NCI-H1694 (cell line): ENCODE measurements around the gene ISY1.
"Not testable (repeated sequence)": the region's sequence is repeated elsewhere in the genome, so short reads cannot be mapped to it uniquely, and the experiment has no call there.

Experiments used
- DNase-seq: peaks from one replicate; lab custom pipeline; 2025; lab: John Stamatoyannopoulos, UW

The ISY1 gene

DNA sequence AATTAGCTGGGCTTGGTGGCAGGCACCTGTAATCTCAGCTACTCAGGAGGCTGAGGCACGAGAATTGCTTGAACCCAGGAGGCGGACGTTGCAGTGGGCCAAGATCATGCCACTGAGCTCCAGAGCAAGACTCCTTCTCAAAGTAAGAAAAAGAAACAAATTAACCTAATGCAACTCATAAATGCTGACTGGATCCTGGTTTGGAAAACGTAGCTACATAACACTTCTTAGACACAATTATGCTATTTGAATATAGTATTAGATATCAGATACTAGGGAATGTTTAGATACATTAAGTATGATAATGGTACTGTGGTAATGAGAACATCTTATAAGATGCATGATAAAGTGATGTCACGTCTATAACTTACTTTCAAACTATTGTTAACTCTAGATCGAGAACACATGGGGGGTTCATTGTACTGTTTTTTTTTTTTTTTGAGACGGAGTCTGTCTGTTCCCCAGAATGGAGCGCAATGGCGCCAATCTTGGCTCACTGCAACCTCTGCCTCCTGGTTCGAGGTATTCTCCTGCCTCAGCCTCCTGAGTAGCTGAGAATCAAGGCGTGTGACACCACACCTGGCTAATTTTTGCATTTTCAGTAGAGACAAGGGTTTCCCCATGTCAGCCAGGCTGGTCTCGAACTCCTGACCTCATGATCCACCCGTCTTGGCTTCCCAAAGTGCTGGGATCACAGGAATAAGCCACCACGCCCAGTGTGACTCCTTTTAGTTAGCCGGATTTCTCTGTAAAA lies 5.9 kb upstream of the ISY1 start:
- no peak for DNase-seq

DNA sequence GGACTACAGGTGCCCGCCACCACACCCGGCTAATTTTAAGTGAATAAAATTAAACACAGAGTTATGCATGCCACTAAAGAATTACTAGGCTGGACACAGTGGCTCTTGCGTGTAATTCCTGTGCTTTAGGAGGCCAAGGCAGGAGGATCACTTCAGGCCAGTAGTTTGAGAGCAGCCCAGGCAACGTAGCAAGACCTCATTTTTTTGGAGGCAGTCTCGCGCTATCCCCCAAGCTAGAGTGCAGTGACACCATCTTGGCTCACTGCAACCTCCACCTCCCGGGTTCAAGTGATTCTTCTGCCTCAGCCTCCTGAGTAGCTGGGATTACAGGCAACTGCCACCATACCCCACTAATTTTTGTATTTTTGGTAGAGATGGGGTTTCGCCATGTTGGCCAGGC lies 4.7 kb upstream of the ISY1 start:
- DNase-seq = not testable (repeated sequence)

DNA sequence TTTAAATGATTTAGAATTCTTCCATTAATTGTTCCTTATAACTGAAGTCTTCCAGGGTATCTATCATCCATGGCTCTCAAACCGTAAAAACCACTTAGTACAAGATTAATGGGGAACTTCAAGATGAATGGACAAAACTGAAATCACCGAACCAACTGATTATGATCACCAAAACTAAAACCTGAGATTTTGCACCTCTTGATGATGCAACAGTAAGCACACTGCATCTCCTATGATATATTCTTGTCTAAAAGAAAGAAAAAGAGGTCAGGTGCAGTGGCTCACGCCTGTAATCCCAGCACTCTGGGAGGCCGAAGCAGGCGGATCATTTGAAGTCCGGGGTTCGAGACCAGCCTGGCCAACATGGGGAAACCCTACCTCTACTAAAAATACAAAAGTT lies 3.6 kb upstream of the ISY1 start:
- DNase-seq = no peak

DNA sequence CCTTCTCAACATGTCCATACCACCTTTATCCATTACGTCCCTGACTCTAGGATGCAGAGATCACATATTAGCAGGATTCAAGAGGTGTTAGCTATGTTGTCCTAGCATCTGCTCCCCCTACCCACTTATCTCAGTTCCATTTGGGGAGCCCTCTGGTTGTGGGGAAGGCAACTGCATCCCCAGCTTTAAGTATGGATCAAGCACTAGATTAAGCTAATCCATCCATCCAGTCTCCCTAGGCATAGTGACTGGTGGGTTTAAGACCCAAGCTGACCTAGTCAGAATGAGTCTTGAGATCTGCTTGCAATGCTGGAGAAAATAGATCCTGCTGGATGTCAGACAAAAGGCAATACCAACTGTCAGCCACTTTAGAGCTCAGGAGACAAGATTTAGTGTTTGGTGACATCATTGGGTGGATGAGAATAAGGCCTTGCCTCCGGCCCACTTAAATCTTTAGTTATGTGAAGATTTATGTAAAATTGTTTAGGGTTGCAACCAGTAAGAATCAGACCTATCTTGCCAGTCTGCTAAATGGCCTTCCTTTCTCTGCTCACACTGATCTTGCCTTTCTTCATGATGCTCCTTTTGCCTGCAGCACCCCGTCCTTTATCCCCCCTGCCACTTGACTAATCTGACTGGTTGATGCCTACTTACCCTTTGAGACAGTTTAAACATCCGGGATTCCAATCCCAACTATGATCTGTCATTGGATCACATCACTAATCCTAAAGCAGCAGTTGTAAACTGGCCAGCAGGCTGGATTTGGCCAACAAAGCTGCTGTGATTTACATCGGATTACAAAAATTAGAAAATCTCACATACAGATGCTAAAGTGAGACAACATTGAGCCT lies 2.1 kb upstream of the ISY1 start:
- no peak for DNase-seq

DNA sequence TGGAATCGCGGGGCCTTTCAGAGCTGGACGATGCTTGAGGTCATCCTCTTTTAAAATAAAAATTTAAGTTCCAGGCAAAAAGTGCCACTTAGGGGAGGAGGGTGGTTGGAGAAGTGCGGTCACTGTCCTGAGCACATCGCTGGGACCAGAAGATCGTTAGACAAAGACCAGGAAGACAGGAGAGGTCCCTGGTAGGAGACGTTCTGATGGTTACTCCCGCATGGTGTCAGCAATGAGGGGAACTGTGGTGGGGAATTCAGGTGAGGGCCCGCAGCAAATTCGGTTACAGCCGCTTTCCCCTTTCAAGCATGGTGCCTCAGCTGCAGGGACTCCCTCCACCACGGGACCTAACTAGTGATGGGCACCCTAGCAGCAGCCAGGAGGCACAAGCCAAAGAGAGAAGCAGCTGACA lies 1.0 kb upstream of the ISY1 start:
- no peak for DNase-seq

DNA sequence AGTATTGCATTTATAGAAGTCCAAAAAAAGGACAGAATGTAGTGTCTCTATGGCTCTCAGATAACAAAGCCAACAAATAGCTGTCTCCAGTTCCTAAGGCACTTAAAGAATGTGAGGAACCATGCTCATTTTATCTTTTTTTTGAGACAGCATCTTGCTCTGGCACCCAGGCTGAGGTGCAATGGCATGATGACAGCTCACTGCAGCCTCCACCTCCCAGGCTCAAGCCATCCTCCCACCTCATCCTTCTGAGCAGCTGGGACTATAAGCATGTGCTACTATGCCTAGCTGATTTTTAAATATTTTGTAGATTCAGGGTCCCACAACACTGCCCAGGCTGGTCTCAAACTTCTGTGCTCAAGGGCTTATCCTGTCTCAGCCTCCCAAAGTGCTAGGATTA lies 16.1 kb downstream of the ISY1 start:
- no peak for DNase-seq

DNA sequence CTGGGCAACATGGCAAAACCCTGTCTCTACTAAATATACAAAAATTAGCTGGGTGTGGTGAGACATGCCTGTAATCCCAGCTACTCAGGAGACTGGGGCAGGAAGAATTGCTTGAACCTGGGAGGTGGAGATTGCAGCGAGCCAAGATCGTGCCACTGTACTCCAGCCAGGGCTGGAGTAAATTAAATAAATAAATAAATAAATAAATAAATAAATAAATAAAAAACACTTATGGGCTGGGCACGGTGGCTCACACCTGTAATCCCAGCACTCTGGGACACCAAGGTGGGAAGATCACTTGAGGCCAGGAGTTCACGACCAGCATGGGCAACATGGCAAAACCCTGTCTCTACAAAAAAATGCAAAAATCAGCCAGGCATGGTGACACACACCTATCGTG lies 19.9 kb downstream of the ISY1 start:
- not testable (repeated sequence) for DNase-seq

DNA sequence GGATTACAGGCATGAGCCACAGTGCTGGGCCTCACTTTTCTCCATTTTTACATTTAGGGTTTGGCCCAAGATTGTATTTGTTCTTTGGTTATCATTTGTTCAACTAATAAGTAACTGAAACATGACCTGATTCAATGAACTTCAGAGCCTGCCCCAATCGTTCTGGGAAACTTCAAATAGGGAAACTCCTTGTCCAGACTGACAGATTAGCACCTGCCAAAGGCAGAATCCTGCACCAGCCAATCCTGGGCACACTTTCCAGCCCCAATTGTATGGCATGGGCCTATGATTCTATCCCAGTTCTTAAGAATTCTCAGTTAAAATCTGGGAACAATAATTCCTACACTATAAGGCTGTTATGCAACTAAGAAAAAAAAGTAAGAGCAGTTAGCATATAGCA lies 21.0 kb downstream of the ISY1 start:
- DNase-seq = no peak

DNA sequence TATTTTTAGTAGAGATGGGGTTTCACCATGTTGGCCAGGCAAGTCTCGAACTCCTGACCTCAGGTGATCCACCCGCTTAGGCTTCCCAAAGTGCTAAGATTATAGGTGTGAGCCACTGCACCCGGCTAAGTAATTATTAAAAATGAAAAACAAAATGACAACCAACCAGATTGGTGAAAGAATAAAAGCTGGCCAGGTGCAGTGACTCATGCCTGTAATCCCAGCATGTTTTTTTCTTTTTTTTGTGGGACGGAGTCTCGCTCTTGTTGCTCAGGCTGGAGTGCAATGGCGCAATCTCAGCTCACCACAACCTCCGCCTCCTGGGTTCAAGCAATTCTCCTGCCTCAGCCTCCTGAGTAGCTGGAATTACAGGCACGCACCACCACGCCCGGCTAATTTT lies 24.6 kb downstream of the ISY1 start:
- DNase-seq = not testable (repeated sequence)

DNA sequence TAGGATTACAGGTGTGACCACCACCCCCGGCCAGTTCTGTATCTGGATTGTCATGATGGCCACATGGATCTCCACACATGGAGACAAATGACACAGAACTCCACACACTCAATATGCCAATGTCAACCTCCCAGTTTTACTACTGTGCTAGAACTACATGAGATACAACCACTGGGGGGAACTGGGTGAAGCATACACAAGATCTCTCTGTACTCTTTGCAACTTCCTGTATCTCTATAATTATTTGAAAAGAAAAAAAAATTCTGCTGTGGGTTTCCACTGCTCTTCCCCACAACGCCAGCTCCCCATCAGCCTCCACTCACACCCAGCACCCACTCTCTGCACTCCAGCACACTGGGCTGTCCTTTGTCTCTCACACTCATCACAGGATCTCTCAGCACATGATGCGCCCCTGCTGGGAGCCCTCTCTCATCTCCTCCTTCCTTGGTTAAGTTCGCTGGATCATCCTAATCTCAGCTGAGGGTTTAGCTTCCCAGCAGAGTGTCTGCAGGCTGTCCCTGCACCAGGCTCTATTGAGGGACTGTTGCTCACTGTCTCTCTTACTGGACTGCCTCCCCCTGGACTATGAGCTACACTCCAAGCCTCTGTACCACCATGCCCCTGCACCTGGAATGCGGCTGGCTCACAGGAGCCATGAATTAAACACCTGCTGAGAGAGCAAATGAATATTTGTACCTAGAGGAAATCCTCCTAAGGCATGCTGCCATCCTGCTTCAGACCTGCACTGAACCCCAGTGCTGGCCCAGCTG lies 28.6 kb downstream of the ISY1 start:
- no peak for DNase-seq

DNA sequence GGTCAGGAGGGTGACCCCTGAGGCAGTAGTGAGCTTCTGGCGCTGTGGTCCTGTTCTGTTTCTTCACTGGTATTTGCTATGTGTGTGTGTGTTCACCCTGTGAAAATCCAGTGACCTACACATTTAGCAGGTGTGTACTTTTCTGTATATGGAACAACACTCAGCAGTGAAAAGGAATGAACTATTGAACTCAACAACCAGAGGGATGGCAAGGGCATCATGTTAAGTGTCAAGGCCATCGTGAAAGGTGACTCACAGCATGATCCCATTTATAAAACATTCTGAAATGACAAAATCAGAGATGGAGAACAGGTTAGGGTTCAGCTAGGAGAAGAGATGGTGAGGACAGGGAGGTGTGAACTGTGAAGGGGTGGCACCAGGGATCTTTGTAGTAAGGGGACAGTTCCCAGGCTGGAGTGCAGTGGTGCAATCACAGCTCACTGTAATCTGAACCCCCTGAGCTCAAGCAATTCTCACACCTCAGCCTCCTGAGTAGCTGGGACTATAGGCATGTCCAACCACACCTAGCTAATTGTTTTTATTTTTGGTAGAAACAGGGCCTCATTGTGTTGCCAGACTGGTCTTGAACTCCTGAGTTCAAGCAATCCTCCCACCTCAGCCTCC lies 29.3 kb downstream of the ISY1 start:
- DNase-seq = no peak

DNA sequence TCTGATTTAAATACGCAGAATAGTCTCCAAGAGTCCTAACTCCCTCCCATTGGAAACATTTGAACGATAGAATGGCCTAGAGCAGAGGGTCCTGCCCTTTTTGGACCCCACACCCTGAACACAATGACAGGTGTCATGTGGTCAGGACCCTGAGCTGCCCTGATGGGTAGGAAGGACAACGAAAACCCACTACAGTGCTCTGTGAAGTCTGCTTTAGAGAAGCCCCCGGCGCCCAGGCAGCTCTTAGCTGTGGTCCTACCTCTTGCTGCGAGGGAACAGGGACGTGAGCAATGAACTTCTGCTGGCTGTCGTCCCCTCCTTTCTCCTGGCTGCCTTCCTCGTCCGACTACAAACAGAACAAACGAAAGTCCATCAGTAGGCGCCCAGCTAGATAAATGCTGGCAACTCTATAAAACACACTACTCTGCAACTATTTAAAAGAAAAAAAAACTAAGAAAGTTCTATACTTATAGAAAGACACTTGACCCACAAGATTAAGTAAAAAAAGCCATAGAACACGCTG lies 30.5 kb downstream of the ISY1 start:
- DNase-seq = no peak

DNA sequence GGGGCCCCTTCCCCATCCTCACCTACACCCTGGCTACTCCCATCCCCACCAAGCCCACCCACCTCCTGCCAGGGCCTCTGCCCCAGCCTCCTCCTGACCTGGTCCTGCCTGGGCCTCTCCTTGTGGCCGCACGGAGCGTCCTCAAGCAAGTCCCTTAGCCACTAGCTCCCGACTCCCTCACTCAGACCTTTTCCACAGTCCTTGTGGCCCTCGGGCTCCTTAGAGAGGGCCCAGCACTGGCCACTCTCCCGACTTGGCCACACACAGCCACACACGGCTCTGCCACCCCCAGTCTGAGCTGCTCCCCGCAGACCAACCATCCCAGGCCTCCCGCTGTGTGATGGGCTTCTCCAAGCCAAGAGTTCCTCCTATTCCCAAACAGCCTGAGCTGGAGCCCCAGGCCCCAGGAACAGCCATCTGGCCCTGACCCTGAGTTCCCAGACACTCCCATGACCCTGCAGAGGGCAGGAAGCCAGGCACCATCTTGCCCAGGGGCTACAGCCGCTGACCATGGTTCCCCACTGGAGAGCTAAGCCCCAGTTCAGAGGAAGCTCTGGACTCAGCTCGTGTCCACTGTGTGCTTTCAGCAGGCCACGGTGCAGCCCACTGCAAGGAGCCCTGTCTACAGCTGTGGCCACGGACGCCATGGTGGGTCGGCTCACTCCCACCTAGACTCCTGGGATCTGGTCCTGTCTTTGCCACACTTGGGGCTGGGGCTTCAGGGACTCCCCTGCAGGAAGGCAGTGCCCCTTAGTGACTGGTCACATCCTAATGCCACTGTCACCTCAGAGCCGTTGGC lies 32.3 kb downstream of the ISY1 start:
- DNase-seq = no peak

DNA sequence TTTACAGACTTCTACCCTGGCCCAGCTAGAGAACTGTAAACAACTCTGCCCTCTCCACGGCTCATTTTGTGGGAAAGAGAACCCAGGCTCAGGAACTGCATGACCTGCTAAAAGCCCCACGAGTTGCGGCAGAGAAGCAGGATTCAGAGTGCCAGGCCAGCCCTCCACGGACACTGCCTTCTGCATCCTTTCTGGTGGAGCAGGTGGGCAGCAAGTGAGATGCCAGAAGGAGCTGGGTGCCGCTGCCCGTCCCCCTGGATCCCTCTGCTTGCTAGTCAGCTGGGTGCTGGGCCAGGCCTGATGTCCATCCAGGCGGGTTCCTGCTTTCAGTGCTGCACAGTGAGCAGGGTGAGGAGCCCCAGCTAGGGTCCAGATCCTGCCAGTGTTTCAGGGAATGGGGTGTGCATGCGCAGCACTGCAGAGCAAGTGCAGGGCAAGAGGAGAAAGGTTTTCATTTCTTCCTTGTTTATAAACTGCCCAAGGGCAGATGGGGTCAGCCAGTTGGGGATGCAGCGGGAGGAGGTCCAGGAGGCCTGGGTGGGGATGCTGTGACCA lies 34.1 kb downstream of the ISY1 start:
- DNase-seq = no peak

DNA sequence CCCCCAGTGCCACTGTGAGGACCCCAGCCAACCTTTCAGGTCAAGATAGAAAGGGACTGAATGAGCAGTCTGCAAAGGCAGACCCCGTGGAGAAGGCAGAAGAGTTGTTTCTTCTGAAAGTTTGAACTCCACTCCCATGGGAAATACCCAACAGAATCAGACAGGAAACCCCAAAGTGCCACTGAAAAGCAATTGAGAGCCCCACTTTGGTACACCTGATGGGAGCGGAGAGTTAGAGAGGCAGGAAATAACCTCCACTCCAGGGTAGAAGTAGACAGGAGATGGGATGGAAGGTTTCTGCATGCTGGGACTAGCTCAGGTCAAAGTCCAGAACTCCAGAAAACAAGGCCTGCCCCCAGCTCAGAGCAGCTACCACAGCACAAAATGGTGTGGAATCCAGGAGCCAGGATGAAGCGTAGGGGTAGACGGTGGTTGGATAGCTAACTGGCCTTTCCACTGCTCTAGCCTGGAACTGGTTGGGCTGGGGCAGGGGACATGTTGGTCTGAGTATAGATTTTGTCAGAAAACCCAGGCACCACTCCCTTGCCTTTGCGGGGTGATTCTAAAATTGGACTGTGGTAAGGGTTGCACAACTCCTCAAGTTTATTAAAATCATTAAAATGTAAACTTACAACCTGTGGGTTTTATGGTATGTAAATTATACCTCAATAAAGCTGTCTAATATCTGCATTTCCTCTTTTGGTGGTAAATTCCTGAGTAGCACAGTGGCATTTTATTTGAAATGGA lies 37.4 kb downstream of the ISY1 start:
- no peak for DNase-seq

DNA sequence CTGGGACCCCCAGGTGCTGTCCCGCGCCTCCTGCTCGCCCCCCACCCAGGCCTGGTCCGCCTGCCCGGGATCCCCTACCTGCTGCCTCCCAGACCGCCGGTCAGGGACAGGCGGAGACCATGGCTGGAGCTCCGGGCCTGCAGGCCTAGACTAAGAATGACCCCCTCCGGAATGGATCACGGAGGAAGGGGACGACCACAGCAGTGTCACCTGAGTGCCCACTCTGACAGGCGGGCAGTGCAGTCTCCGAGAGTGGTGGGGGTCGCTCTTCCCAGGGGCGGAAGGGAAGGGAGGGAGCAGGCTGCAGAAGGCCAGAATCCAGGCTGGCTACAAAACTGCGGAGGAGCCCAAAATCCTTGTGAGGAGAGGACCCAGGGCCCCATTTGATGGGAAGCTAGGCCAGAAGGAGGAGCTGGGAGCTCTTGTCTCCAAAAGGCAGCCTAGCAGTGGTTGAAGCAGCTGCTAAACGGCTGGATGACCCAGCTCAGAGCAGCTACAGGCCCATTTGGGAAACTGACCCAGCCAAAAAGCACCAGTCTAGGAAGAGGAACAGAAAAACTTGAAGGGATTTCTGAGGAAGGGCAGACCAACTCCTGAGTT lies 38.4 kb downstream of the ISY1 start:
- no peak for DNase-seq

DNA sequence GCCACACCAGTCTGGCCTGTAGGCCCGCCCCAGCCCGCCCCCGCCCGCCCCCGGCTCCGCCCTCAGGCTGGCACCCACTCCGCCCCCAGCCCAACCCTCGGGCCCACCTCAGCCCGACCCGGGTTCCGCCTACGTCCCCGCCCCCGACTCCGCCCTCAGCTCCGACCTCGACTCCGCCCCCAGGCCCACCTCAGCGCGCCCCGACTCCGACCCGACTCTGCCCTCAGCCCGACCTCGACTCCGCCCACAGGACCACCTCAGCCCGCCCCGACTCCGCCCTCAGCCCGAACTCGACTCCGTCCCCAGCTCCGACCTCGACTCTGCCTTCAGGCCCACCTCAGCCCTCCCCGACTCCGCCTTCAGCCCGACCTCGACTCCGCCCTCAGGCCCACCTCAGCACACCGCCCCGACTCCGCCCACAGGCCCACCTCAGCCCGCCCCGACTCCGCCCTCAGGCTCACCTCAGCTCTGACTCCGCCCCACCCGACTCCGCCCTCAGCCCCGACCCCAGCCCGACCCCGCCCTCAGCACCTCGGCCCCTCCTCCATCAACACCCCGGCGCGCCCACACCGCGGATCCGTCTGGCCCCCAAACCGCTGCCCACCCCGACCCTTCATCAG lies 39.0 kb downstream of the ISY1 start, which contains the start of gene RAB43:
TSS of gene RAB43 (minus strand) at position 13 of the 620 bp plus-strand sequence. CDS start 315 bp downstream, outside the sequence.
- peak; percentile 56 for DNase-seq

DNA sequence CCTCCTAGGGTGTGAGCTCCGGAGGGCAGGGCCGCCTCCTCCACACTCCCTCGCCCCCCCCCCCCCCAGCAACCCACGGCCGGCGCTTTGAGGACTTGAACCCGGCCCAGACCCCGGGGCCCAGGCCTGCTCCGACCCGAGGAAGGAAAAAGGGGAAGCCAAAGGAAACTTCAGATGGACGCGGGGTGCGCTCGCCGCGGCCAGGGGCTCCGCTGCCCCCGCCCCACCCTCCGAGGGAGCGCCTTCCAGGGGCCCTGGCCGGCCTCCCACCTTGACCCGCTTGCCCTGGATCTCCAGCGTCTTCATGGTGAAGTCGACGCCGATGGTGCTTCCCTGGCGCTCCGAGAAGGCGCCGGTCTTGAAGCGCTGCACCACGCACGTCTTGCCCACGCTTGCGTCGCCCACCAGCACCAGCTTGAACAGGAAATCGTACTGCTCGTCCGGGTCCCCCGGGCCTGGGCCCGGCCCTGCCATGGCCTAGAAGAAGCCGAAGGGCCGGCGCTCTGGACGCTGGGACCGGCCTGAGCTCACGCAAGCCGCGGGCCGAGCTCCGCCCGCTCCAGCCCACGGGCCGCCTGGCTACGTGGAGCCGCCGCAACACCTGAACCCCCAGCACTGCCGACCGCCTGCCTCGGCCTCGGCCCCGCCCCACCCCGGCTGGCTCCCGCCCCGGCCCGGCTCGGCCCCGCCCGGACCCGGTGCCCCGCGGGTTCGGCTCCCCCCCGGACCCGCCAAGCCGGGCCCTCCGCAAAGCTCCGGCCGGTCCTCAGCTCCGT lies 39.7 kb downstream of the ISY1 start:
- no peak for DNase-seq
